ENCODE measurements around the gene EGLN3. TPM values are rescaled to one million over a fixed set of nuclear protein-coding genes. Genes with fewer than 3 reads are reported as not detected.
"Not testable (repeated sequence)": the region's sequence is repeated elsewhere in the genome, so short reads cannot be mapped to it uniquely, and the experiment has no call there.

Gene EGLN3
- total RNA-seq, 4 donors from 2014 or later: 10.7 to 125 (median 45.2) TPM

- in situ Hi-C loops (cut with MboI; ENCODE audit: low pct_ligation_motif_present in 1 of 4, low pct_unique_long_range_greater_than_20kb in 1 of 4, low sequenced_read_pairs in 3 of 4): no loop called here
- peaks cover 0 to 11% (median 2%) of the 10 kb centered on the region in 4 donors for H3K36me3 ChIP-seq
- WGBS, 2 donors (ENCODE audit: low coverage in 1 of 2): 38 to 71% methylated on average over 2 of the region's 2 CpGs
- no peaks in the 10 kb centered on the region for H3K27me3 ChIP-seq
- H3K27ac ChIP-seq: no peak overlapping the region
- TF ChIP-seq POLR2A (IDR thresholded peaks at IDR 0.05) (no peak), EP300 (IDR thresholded peaks at IDR 0.05; ENCODE audit: low read depth) (no peak), CTCF (IDR thresholded peaks at IDR 0.05) (no peak), POLR2AphosphoS5 (IDR thresholded peaks at IDR 0.05) (no peak)
- H3K9me3 ChIP-seq: no peaks in the 10 kb centered on the region
- peaks cover 5 to 33% (median 8%) of the 10 kb centered on the region in 4 donors for H3K4me1 ChIP-seq
- intact Hi-C loops (cut with DNase I; ENCODE audit: low total_unique reads): no loop called here
- DNase-seq: no peak
- H3K4me3 ChIP-seq: no peak overlapping the region
Measured at GRCh38 chr14:33930439-33930838, 20.4 kb downstream of the EGLN3 start.

DNA sequence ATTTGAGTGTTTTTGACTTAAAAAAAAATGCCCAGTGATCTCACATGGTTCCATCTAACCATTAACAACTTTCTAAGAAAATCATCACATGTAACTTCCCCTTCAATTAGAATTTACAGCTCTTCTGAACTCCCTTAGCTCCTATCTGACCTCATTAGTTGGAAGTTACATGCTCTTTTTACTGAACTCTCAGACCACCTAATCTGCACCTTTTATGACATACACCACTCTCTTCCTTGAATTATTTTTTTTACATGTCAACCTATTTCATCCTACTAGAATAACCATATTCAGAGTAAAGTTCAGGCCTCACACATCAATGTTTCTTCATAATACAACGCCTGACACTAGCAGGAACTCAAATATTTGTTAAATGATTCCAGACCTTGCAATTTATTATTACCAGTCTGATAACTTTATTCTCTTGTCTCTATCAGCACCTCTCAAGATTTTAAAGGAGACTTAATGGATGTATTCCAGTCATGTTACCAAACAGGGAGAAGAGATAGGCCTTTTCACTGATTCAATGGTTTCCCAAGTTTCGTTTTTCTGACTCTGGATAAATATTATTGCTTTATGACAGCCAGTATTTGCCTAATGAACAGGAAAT lies 21.0 kb downstream of the EGLN3 start:
- 54 to 56% methylated on average over 2 of the region's 2 CpGs for WGBS, 2 donors (ENCODE audit: low coverage in 1 of 2)
- DNase-seq: no peak
- intact Hi-C loops (cut with DNase I; ENCODE audit: low total_unique reads) (no loop called here), in situ Hi-C loops (cut with MboI; ENCODE audit: low pct_ligation_motif_present in 1 of 4, low pct_unique_long_range_greater_than_20kb in 1 of 4, low sequenced_read_pairs in 3 of 4) (no loop called here)
- no peaks in the 10 kb centered on the region for H3K9me3 ChIP-seq
- TF ChIP-seq POLR2A (IDR thresholded peaks at IDR 0.05) (no peak), EP300 (IDR thresholded peaks at IDR 0.05; ENCODE audit: low read depth) (no peak), CTCF (IDR thresholded peaks at IDR 0.05) (no peak), POLR2AphosphoS5 (IDR thresholded peaks at IDR 0.05) (no peak)
- no peaks in the 10 kb centered on the region for H3K27me3 ChIP-seq
- peaks cover 0 to 11% (median 2%) of the 10 kb centered on the region in 4 donors for H3K36me3 ChIP-seq
- H3K4me3 ChIP-seq: no peak overlapping the region
- peaks cover 5 to 33% (median 8%) of the 10 kb centered on the region in 4 donors for H3K4me1 ChIP-seq
- no peak overlapping the region for H3K27ac ChIP-seq

GRCh38 chr14:33928895-33929294 lies 22.0 kb downstream of the EGLN3 start:
- Histone ChIP-seq H3K9me3 (no peaks in the 10 kb centered on the region), H3K27ac (no peak overlapping the region), H3K4me1 (peaks cover 3 to 22% (median 7%) of the 10 kb centered on the region in 4 donors), H3K36me3 (peaks cover 0 to 11% (median 2%) of the 10 kb centered on the region in 4 donors), H3K4me3 (no peak overlapping the region), H3K27me3 (no peaks in the 10 kb centered on the region)
- WGBS, 2 donors (ENCODE audit: low coverage in 1 of 2): 83 to 85% methylated on average over 1 to 8 of the region's 8 CpGs
- intact Hi-C loops (cut with DNase I; ENCODE audit: low total_unique reads) (no loop called here), in situ Hi-C loops (cut with MboI; ENCODE audit: low pct_ligation_motif_present in 1 of 4, low pct_unique_long_range_greater_than_20kb in 1 of 4, low sequenced_read_pairs in 3 of 4) (no loop called here)
- no peak for TF ChIP-seq CTCF (IDR thresholded peaks at IDR 0.05)
- no peak for TF ChIP-seq EP300 (IDR thresholded peaks at IDR 0.05; ENCODE audit: low read depth)
- no peak for TF ChIP-seq POLR2A (IDR thresholded peaks at IDR 0.05)
- TF ChIP-seq POLR2AphosphoS5 (IDR thresholded peaks at IDR 0.05): no peak
- DNase-seq: no peak

- no peak for DNase-seq
- Histone ChIP-seq H3K36me3 (peaks cover 0 to 11% (median 2%) of the 10 kb centered on the region in 4 donors), H3K4me1 (peaks cover 0 to 13% (median 0%) of the 10 kb centered on the region in 4 donors), H3K9me3 (no peaks in the 10 kb centered on the region), H3K27ac (no peak overlapping the region), H3K27me3 (no peaks in the 10 kb centered on the region), H3K4me3 (no peak overlapping the region)
- intact Hi-C loops (cut with DNase I; ENCODE audit: low total_unique reads) (no loop called here), in situ Hi-C loops (cut with MboI; ENCODE audit: low pct_ligation_motif_present in 1 of 4, low pct_unique_long_range_greater_than_20kb in 1 of 4, low sequenced_read_pairs in 3 of 4) (no loop called here)
- TF ChIP-seq POLR2AphosphoS5 (IDR thresholded peaks at IDR 0.05) (no peak), CTCF (IDR thresholded peaks at IDR 0.05) (no peak), POLR2A (IDR thresholded peaks at IDR 0.05) (no peak), EP300 (IDR thresholded peaks at IDR 0.05; ENCODE audit: low read depth) (no peak)
- WGBS, 2 donors (ENCODE audit: low coverage in 1 of 2): 88 to 100% methylated on average over 1 to 4 of the region's 4 CpGs
Measured at GRCh38 chr14:33927944-33928343, 22.9 kb downstream of the EGLN3 start.

DNA sequence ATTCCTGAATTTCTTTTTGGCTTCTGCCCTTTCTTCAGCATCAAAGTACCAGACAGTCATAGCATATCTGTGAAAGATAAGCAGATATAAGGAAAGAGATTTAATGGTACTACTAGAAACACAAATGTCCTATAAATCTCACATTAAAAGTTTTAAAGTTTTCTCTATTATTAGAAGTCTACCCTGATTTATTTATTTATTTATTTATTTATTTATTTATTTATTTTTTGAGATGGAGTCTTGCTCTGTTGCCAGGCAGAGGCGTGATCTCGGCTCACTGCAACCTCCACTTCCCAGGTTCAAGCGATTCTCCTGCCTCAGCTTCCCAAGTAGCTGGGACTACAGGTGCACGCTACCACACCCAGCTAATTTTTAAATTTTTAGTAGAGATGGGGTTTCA lies 23.9 kb downstream of the EGLN3 start:
- H3K4me1 ChIP-seq; in situ Hi-C loops (cut with MboI; ENCODE audit: low pct_ligation_motif_present in 1 of 4, low pct_unique_long_range_greater_than_20kb in 1 of 4, low sequenced_read_pairs in 3 of 4); H3K27ac ChIP-seq; H3K27me3 ChIP-seq; H3K4me3 ChIP-seq; DNase-seq; intact Hi-C loops (cut with DNase I; ENCODE audit: low total_unique reads); H3K9me3 ChIP-seq: not testable (repeated sequence)
- WGBS, 2 donors (ENCODE audit: low coverage in 1 of 2): 93 to 94% methylated on average over 3 to 4 of the region's 4 CpGs
- peaks cover 0 to 11% (median 2%) of the 10 kb centered on the region in 4 donors for H3K36me3 ChIP-seq

All from transverse colon (tissue), 4 donors.